Keratinocyte (primary cell): Measurements from ENCODE around the gene SMG9.

Experiments used
- EZH2 ChIP-seq: IDR thresholded peaks from one replicate; pipeline ENCODE4 v1.6.1; 2012; ENCODE audit warnings: inconsistent platforms, mild to moderate bottlenecking, low read length, moderate library complexity
- TF ChIP-seq, protein P1 (sequence below), 3 experiments: IDR thresholded peaks in 1 of 3; conservative IDR thresholded peaks in 1 of 3; optimal IDR thresholded peaks in 1 of 3; 2 replicates in 2 of 3; 3 replicates in 1 of 3; pipeline versions ENCODE3 to v1.5.1; 2011; ENCODE audit warnings: low read length in 3 of 3, mild to moderate bottlenecking in 3 of 3, moderate library complexity in 2 of 3, control low read depth in 1 of 3, inconsistent platforms in 1 of 3; ENCODE audit not compliant: insufficient read depth in 2 of 3; ENCODE audit errors: extremely low read depth in 1 of 3

DNA sequence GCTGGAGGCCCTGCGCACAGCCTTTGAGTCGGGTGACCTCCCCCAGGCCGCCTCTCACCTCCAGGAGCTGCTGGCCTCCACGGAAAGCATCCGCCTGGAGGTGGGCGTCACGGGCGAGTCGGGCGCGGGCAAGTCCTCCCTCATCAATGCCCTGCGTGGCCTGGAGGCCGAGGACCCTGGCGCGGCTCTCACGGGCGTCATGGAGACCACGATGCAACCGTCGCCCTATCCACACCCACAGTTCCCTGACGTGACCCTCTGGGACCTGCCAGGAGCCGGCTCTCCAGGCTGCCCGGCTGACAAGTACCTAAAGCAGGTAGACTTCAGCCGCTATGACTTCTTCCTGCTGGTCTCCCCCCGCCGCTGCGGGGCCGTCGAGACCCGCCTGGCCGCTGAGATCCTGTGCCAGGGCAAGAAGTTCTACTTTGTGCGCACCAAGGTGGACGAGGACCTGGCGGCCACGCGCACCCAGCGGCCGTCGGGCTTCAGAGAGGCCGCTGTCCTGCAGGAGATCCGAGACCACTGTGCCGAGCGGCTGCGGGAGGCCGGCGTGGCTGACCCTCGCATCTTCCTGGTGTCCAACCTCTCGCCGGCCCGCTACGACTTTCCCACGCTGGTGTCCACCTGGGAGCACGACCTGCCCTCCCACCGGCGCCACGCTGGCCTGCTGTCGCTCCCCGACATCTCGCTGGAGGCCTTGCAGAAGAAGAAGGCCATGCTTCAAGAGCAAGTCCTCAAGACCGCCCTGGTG is 36.0 kb downstream of the SMG9 start:
- TF ChIP-seq, protein P1, sequence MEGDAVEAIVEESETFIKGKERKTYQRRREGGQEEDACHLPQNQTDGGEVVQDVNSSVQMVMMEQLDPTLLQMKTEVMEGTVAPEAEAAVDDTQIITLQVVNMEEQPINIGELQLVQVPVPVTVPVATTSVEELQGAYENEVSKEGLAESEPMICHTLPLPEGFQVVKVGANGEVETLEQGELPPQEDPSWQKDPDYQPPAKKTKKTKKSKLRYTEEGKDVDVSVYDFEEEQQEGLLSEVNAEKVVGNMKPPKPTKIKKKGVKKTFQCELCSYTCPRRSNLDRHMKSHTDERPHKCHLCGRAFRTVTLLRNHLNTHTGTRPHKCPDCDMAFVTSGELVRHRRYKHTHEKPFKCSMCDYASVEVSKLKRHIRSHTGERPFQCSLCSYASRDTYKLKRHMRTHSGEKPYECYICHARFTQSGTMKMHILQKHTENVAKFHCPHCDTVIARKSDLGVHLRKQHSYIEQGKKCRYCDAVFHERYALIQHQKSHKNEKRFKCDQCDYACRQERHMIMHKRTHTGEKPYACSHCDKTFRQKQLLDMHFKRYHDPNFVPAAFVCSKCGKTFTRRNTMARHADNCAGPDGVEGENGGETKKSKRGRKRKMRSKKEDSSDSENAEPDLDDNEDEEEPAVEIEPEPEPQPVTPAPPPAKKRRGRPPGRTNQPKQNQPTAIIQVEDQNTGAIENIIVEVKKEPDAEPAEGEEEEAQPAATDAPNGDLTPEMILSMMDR (optimal IDR thresholded peaks at IDR 0.05 in 1 of 3, IDR thresholded peaks at IDR 0.05 in 1 of 3, conservative IDR thresholded peaks at IDR 0.05 in 1 of 3; ENCODE audit: extremely low read depth in 1 of 3, insufficient read depth in 2 of 3, low read length in 3 of 3): no peak
- TF ChIP-seq EZH2: no peak
